ENCODE data around the gene HPCA.

- no peak for TF ChIP-seq CTCF (conservative IDR thresholded peaks at IDR 0.05; ENCODE audit: low read depth, low read length)
- no peak for TF ChIP-seq RAD21 (IDR thresholded peaks at IDR 0.05; ENCODE audit: low read length)
- TF ChIP-seq CEBPB (IDR thresholded peaks at IDR 0.05; ENCODE audit: low read depth, low read length), result no peak
- TF ChIP-seq BHLHE40 (IDR thresholded peaks at IDR 0.05; ENCODE audit: low read depth, low read length), result no peak
- TF ChIP-seq POLR2A (IDR thresholded peaks at IDR 0.05; ENCODE audit: low read depth, low read length), result no peak
- TF ChIP-seq, protein P1, sequence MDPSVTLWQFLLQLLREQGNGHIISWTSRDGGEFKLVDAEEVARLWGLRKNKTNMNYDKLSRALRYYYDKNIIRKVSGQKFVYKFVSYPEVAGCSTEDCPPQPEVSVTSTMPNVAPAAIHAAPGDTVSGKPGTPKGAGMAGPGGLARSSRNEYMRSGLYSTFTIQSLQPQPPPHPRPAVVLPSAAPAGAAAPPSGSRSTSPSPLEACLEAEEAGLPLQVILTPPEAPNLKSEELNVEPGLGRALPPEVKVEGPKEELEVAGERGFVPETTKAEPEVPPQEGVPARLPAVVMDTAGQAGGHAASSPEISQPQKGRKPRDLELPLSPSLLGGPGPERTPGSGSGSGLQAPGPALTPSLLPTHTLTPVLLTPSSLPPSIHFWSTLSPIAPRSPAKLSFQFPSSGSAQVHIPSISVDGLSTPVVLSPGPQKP (IDR thresholded peaks at IDR 0.05; ENCODE audit: borderline replicate concordance, low read depth, low read length), result no peak
- TF ChIP-seq FOS (IDR thresholded peaks at IDR 0.05; ENCODE audit: low read depth, low read length), result no peak
- TF ChIP-seq, protein P2, sequence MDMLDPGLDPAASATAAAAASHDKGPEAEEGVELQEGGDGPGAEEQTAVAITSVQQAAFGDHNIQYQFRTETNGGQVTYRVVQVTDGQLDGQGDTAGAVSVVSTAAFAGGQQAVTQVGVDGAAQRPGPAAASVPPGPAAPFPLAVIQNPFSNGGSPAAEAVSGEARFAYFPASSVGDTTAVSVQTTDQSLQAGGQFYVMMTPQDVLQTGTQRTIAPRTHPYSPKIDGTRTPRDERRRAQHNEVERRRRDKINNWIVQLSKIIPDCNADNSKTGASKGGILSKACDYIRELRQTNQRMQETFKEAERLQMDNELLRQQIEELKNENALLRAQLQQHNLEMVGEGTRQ (IDR thresholded peaks at IDR 0.05; ENCODE audit: low read depth, low read length), result no peak
- TF ChIP-seq RFX5 (IDR thresholded peaks at IDR 0.05; ENCODE audit: low read depth, low read length), result no peak
Measured at GRCh38 chr1:32881871-32882850, 4.1 kb upstream of the HPCA start.

All from IMR-90 (cell line).